H9 (cell line): ENCODE data around the gene AGAP3. TPM values are rescaled to one million over a fixed set of nuclear protein-coding genes. Genes with fewer than 3 reads are reported as not detected.
A peak's percentile ranks its signal among the peaks of the same experiment; 100 is the strongest.

ENCODE experiments used
- DNase-seq: peaks from one replicate; pipeline ENCODE4 v3.0.0-alpha.2; 2017
- H2AFZ ChIP-seq: one replicate; pipeline ENCODE4 v1.6.1; 2013; ENCODE audit warnings: mild to moderate bottlenecking, low read length, control low read depth, moderate library complexity
- H2AK5ac ChIP-seq: 2 replicates; pipeline ENCODE4 v1.6.1; 2013; ENCODE audit warnings: low read length, control low read depth, mixed read lengths; ENCODE audit not compliant: insufficient read length
- H2BK120ac ChIP-seq: one replicate; pipeline ENCODE4 v1.6.1; 2013; ENCODE audit warnings: low read depth, mild to moderate bottlenecking, low read length, control low read depth, inconsistent platforms; ENCODE audit not compliant: poor library complexity, severe bottlenecking
- H2BK12ac ChIP-seq: 2 replicates; pipeline ENCODE4 v1.6.1; 2013; ENCODE audit warnings: low read length, control low read depth, mixed read lengths, low read depth; ENCODE audit not compliant: insufficient read length
- H2BK15ac ChIP-seq: 2 replicates; pipeline ENCODE4 v1.6.1; 2013; ENCODE audit warnings: low read depth, low read length, control low read depth
- H2BK20ac ChIP-seq: one replicate; pipeline ENCODE4 v1.6.1; 2013; ENCODE audit warnings: low read depth, mild to moderate bottlenecking, low read length, control low read depth, inconsistent platforms; ENCODE audit not compliant: poor library complexity, severe bottlenecking
- H2BK5ac ChIP-seq: 2 replicates; pipeline ENCODE4 v1.6.1; 2013; ENCODE audit warnings: low read length, control low read depth, mixed read lengths; ENCODE audit not compliant: insufficient read length
- H3K14ac ChIP-seq: 2 replicates; pipeline ENCODE4 v1.6.1; 2013; ENCODE audit warnings: low read length, control low read depth; ENCODE audit not compliant: insufficient read depth
- H3K18ac ChIP-seq: 2 replicates; pipeline ENCODE4 v1.6.1; 2013; ENCODE audit warnings: low read depth, mild to moderate bottlenecking, mixed read lengths, low read length, control low read depth; ENCODE audit not compliant: insufficient read length
- H3K23ac ChIP-seq: 2 replicates; pipeline ENCODE4 v1.6.1; 2013; ENCODE audit warnings: low read length, control low read depth, mixed read lengths, low read depth; ENCODE audit not compliant: insufficient read length
- H3K23me2 ChIP-seq: 2 replicates; pipeline ENCODE4 v1.6.1; 2013; ENCODE audit warnings: low read depth, mild to moderate bottlenecking, mixed read lengths, low read length, control low read depth; ENCODE audit not compliant: insufficient read length, poor library complexity, severe bottlenecking
- H3K27ac ChIP-seq: 2 replicates; pipeline ENCODE4 v1.5.1; 2013; ENCODE audit warnings: low read length, control low read depth, mixed read lengths, low read depth; ENCODE audit not compliant: insufficient read length
- H3K27me3 ChIP-seq: 2 replicates; pipeline ENCODE4 v1.6.1; 2013; ENCODE audit warnings: low read length, control low read depth, inconsistent platforms; ENCODE audit not compliant: insufficient read depth
- H3K4ac ChIP-seq: 2 replicates; pipeline ENCODE4 v1.6.1; 2013; ENCODE audit warnings: low read depth, mild to moderate bottlenecking, control low read depth, inconsistent platforms, low read length, moderate library complexity
- H3K4me1 ChIP-seq: 2 replicates; pipeline ENCODE4 v1.6.1; 2013; ENCODE audit warnings: low read length, control low read depth, inconsistent platforms; ENCODE audit not compliant: insufficient read depth
- H3K4me2 ChIP-seq: 2 replicates; pipeline ENCODE4 v1.6.1; 2013; ENCODE audit warnings: low read length, control low read depth, mixed read lengths; ENCODE audit not compliant: insufficient read length, insufficient read depth
- H3K56ac ChIP-seq: 2 replicates; pipeline ENCODE4 v1.6.1; 2013; ENCODE audit warnings: low read depth, mild to moderate bottlenecking, mixed read lengths, low read length, control low read depth; ENCODE audit not compliant: insufficient read length
- H3K79me1 ChIP-seq: 2 replicates; pipeline ENCODE4 v1.6.1; 2013; ENCODE audit warnings: low read depth, mild to moderate bottlenecking, moderate library complexity, low read length, control low read depth, inconsistent platforms; ENCODE audit not compliant: insufficient read depth, poor library complexity, severe bottlenecking
- H3K79me2 ChIP-seq: 2 replicates; pipeline ENCODE4 v1.6.1; 2013; ENCODE audit warnings: low read length, control low read depth, inconsistent platforms; ENCODE audit not compliant: insufficient read depth
- H3K9ac ChIP-seq: 2 replicates; pipeline ENCODE4 v1.6.1; 2013; ENCODE audit warnings: low read length, control low read depth, mixed read lengths; ENCODE audit not compliant: insufficient read length; ENCODE audit errors: extremely low read depth
- H3K9me3 ChIP-seq: one replicate; pipeline ENCODE4 v1.6.1; 2013; ENCODE audit warnings: low read depth, low read length, inconsistent platforms; ENCODE audit not compliant: control insufficient read depth
- H3T11ph ChIP-seq: one replicate; pipeline ENCODE4 v1.6.1; 2013; ENCODE audit warnings: mild to moderate bottlenecking, low read length, control low read depth, inconsistent platforms
- H4K20me1 ChIP-seq: one replicate; pipeline ENCODE4 v1.6.1; 2013; ENCODE audit not compliant: control insufficient read depth, insufficient read length, insufficient read depth
- H4K5ac ChIP-seq: 2 replicates; pipeline ENCODE4 v1.6.1; 2013; ENCODE audit warnings: low read depth, mild to moderate bottlenecking, mixed read lengths, low read length, control low read depth; ENCODE audit not compliant: insufficient read length
- H4K8ac ChIP-seq: replicated peaks from 2 replicates; pipeline ENCODE4 v1.6.1; 2013; ENCODE audit warnings: low read length, control low read depth, mixed read lengths, low read depth; ENCODE audit not compliant: insufficient read length
- H4K91ac ChIP-seq: 2 replicates; pipeline ENCODE4 v1.6.1; 2013; ENCODE audit warnings: low read depth, mild to moderate bottlenecking, moderate library complexity, mixed read lengths, low read length, control low read depth; ENCODE audit not compliant: insufficient read length
- H3K27ac Mint-ChIP-seq, 3 experiments: 2 replicates in 2 of 3; 3 replicates in 1 of 3; pipeline ENCODE4 v1.8.0; 2020 to 2021; ENCODE audit warnings: mixed read lengths in 3 of 3, mild to moderate bottlenecking in 1 of 3, moderate library complexity in 1 of 3
- H3K27me3 Mint-ChIP-seq: 2 replicates; pipeline ENCODE4 v1.8.0; 2021; ENCODE audit warnings: low read depth, mild to moderate bottlenecking, moderate library complexity, mixed read lengths
- H3K36me3 Mint-ChIP-seq, 3 experiments: 2 replicates in 2 of 3; 3 replicates in 1 of 3; pipeline ENCODE4 v1.8.0; 2020 to 2021; ENCODE audit warnings: low read depth in 3 of 3, mixed read lengths in 3 of 3; ENCODE audit not compliant: insufficient read depth in 1 of 3
- H3K4me1 Mint-ChIP-seq, 2 experiments: 2 replicates each; pipeline ENCODE4 v1.8.0; 2020; ENCODE audit warnings: mixed read lengths in 2 of 2
- H3K4me3 Mint-ChIP-seq, 2 experiments: 2 replicates in 1 of 2; 3 replicates in 1 of 2; pipeline ENCODE4 v1.8.0; 2020 to 2021; ENCODE audit warnings: mild to moderate bottlenecking in 2 of 2, mixed read lengths in 2 of 2, moderate library complexity in 1 of 2
- H3K9me3 Mint-ChIP-seq, 2 experiments: 2 replicates in 1 of 2; 3 replicates in 1 of 2; pipeline ENCODE4 v1.8.0; 2020; ENCODE audit warnings: mild to moderate bottlenecking in 2 of 2, mixed read lengths in 2 of 2, moderate library complexity in 1 of 2
- WGBS: extraction: QIAGEN DNeasy Blood & Tissue Kit; methylation state at CpG from one replicate; pipeline ENCODE4 v1.1.7; 2013; ENCODE audit warnings: missing lambda C conversion rate, low lambda C conversion rate, mixed read lengths; ENCODE audit not compliant: insufficient read length; ENCODE audit errors: extremely low coverage; 5-methylcytosine and 5-hydroxymethylcytosine counted together
- total RNA-seq: library from RNA; stranded (reverse); gene quantifications from 2 replicates; pipeline ENCODE4 v1.2.1, GENCODE V29; 2021
- TF ChIP-seq, protein P1 (sequence below): fragments of 200-600 bp; sonication (generic); conservative IDR thresholded peaks from 3 replicates; pipeline ENCODE4 v1.8.0; 2021; ENCODE audit warnings: antibody characterized with exemption, mild to moderate bottlenecking

The AGAP3 gene
- total RNA-seq, 1 experiment from 2014 or later = 97.7 TPM

DNA sequence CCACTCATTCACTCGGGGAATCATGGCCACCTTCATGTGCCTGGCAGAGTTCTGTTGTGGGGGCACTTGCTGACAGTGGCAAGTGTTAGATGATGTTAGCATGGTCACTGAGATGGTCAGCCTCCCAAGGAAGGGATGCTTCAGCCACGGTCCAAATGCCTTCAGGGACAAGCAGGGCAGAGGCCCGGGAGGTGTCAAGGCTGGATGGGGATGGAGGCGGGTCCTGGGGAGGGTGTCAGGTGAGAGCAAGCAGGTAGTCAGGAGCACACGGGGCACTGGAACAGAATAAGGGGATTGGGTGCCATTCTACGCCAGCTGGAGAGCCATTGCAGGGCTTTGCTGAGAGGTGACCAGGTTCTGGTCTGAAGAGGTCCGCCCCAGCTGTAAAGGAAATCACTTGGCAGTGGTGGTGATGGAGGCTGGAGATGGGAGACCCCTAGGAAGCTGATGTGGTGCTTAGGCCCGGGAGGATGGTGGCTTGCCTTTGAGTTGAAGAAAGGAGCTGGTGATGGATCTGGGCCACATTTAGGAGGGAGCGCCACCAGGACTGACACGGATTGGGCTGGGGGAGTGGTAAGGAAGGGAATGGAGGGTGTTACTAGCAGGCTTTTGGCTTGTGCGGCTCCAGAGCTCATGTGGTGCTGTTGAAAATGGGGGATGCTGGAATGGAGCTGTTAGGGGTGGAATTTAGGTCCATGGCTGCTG is 24.1 kb downstream of the AGAP3 start:
- Histone ChIP-seq H3K27me3 (no peaks in the 10 kb centered on the region), H3K9ac (no peak overlapping the region), H3K23me2 (no peaks in the 10 kb centered on the region), H2BK12ac (no peak overlapping the region), H3K23ac (no peak overlapping the region), H3K4me1 (peaks cover 7% of the 10 kb centered on the region; the same call in 1 of the 2 replicates), H2AK5ac (no peak overlapping the region), H3K4me2 (no peak overlapping the region), H3K14ac (no peak overlapping the region), H3K56ac (no peak overlapping the region), H2BK120ac (no peak overlapping the region), H2AFZ (no peak overlapping the region), H4K5ac (no peak overlapping the region), H4K8ac (no peak overlapping the region), H3K79me2 (peaks cover 4% of the 10 kb centered on the region; the same call in 1 of the 2 replicates), H3K27ac (no peak overlapping the region), H3K9me3 (no peaks in the 10 kb centered on the region), H3T11ph (no peak overlapping the region), H3K4ac (no peak overlapping the region), H3K79me1 (peaks cover 3% of the 10 kb centered on the region), H2BK15ac (no peak overlapping the region), H2BK20ac (no peak overlapping the region), H3K18ac (no peak overlapping the region), H2BK5ac (no peak overlapping the region), H4K91ac (no peak overlapping the region), H4K20me1 (no peaks in the 10 kb centered on the region)
- no peaks in the 10 kb centered on the region; the same call in none of the 2 replicates for H3K27me3 Mint-ChIP-seq
- no peaks in the 10 kb centered on the region for H3K9me3 Mint-ChIP-seq
- H3K36me3 Mint-ChIP-seq = peaks cover 0 to 4% (median 2%) of the 10 kb centered on the region in 3 experiments; a peak in 4 of 7 replicates
- TF ChIP-seq, protein P1, sequence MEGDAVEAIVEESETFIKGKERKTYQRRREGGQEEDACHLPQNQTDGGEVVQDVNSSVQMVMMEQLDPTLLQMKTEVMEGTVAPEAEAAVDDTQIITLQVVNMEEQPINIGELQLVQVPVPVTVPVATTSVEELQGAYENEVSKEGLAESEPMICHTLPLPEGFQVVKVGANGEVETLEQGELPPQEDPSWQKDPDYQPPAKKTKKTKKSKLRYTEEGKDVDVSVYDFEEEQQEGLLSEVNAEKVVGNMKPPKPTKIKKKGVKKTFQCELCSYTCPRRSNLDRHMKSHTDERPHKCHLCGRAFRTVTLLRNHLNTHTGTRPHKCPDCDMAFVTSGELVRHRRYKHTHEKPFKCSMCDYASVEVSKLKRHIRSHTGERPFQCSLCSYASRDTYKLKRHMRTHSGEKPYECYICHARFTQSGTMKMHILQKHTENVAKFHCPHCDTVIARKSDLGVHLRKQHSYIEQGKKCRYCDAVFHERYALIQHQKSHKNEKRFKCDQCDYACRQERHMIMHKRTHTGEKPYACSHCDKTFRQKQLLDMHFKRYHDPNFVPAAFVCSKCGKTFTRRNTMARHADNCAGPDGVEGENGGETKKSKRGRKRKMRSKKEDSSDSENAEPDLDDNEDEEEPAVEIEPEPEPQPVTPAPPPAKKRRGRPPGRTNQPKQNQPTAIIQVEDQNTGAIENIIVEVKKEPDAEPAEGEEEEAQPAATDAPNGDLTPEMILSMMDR = no peak
- WGBS = no CpG with 5 or more reads among the region's 11 CpGs
- H3K4me3 Mint-ChIP-seq = peak overlapping the region in 1 of 2 experiments; percentile 53; a peak in 2 of 5 replicates
- peaks cover 24 to 28% of the 10 kb centered on the region in 2 experiments for H3K4me1 Mint-ChIP-seq
- DNase-seq = no peak
- peak overlapping the region in 2 of 3 experiments; percentile 23 to 91; a peak in 3 of 7 replicates for H3K27ac Mint-ChIP-seq
